IPS-NIHi7 (cell line): Measurements from ENCODE around the gene TNRC18.

ENCODE experiments used
- DNase-seq: peaks from one replicate; pipeline ENCODE4 v3.0.0; 2012; ENCODE audit warnings: mixed read lengths; ENCODE audit errors: extremely low spot score

TNRC18 gene

DNA sequence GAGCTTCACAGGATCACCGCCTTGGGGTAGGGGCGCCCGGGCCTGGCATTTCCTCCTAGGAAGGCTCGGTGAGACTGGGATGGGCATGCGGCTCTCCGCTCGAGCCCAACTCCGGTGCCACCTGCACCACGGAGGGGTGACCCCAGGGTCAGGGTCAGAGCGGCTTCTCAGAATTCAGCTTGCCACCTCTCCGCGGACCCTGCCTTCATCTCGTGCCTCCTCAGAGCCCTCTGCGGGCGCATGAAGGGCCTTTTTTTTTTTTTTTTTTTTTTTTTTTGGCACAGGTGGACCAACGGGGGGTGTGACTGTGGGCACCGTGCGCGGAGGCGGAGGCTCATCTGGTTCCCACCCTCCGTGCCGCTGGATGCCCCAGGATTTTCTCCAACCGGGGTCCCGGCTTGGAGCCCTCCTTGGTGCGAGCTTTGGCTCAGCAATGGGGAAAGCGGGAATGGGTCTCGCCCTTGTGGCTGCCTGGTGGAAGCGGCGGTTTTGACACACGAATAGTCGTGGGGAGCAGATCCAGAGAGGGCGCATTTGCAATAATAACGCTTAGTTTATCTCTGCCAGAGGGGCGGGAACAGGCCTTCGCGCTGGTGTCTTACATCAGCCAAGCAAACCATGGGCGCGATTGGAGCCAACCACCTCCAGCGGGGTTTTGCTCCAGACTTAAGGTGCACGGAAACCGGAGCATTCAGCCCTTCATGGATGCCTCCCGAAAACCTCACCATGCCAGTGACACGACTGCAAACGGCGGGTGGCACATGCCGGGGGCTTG, 5.0 kb upstream of the TNRC18 start:
- peak; percentile 11 for DNase-seq

DNA sequence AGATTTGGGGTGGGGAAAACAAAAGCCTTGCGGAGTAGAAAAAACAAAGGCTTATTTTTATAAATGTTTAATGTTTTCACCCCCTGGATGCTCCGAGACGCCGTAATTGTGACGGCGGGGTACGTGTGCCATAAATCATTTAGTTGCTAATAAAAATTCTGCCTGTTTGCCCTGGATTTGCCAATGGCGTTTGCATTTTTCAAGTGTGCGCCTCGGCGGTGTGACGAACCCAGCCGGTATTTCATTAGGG, 2.5 kb upstream of the TNRC18 start:
- DNase-seq = no peak

DNA sequence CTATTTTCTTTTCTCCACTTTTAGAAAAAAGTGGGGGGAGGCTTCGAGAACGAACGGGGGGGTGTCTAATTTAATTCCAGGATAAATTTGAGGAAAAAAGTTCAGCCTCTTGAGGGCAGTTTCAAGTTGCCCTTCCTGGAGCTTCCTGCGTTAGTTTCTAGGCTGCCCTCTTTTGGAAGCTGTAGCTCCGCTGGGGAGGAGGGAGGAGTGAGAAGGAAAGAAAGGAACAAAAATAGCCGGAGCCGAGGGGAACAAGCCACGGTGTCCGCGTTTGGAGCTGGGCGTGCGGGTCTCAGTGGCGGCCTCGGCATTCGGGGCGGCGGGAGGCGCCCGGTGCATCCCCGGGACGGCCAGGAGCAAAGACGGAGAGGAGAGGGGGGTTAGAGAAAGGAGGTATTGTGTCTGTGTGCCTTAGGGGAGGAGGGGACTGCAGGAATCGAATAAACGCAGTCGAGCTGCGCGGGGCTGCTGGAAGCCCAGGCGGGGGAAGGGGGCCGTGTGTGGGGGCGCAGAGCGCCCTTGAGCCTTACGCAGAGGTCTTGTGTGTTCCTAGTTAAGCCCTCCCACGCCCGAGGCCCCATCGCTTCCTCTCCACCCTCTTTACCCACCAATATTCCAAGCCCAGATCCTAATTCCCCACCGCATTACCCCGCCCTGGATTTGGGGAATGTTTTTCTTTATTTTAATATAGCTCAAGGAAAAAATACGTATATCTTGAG, 2.0 kb upstream of the TNRC18 start:
- no peak for DNase-seq

DNA sequence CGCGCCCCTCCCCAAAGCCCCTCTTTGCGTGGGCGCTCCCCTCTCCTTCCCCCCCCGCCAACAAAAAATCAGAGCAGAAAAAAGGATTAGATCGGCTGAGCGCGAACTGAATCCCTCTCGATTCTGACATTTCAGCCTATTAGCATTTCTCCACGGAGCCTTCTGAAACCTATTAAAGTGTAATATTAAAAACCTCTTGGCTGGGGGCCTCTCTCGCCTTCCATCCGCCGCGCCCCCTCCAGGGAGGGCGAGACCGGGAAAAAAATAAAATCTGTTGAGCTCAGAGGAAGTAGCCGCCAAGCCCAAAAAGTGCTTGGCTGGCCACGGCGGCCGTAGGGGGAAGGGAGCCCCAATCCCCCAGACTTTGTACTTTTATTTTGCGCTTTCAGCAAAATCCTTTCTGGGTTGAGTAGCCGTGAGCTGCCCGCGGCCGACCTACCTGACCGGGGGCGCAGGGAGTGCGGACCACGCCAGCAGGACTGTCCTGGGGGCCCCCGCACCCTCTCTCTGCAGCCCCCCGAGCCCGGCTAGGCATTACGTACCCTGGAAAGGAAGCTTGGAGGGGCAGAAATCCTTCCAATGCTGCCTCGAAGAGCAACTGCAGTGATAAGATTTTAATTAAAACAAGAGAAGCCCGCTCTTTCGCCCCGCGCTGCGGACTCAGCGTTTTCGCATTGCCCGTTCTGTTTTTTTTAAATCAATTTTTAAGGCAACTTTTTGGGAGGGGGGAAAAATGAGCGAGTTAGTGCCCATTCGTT, 1.3 kb upstream of the TNRC18 start:
- no peak for DNase-seq

DNA sequence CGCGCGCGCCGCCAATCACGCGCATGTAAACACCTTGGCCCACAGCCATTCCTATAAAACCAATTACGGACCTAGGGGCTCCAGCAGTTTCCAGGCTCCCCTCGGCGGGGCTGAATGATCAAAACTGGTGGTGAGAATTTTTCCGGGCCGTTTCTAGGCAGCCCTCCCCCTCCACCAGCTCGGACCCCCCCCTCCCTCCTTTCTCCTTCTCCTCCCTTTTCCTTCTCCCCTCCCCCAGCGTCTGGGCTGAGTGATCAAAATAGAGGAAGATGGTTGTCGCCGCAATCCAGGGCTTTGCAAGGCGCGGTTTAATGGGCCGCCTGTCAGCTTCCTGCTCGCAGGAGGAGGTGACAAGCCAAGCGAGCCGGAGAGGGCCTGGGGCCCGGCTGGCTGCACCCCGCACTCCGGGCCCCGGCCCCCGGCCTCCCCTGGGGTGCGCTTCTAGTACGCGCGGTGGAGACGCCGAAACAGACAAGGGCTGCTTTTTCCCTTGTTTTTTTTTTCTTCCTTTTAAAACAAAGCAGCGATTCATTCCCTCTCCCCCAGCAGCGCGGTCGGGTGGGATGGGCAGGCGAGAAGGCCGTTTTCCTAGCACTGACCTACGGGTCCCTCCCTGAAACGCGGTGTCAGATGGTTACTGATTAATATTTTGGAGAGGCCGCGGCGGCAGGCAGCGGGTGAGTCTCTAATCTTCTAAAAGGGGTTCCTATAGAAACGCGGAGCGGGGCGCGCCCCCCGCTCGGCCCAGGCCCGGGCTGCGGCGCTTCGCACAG, 528 bp upstream of the TNRC18 start:
- peak; percentile 79 for DNase-seq

DNA sequence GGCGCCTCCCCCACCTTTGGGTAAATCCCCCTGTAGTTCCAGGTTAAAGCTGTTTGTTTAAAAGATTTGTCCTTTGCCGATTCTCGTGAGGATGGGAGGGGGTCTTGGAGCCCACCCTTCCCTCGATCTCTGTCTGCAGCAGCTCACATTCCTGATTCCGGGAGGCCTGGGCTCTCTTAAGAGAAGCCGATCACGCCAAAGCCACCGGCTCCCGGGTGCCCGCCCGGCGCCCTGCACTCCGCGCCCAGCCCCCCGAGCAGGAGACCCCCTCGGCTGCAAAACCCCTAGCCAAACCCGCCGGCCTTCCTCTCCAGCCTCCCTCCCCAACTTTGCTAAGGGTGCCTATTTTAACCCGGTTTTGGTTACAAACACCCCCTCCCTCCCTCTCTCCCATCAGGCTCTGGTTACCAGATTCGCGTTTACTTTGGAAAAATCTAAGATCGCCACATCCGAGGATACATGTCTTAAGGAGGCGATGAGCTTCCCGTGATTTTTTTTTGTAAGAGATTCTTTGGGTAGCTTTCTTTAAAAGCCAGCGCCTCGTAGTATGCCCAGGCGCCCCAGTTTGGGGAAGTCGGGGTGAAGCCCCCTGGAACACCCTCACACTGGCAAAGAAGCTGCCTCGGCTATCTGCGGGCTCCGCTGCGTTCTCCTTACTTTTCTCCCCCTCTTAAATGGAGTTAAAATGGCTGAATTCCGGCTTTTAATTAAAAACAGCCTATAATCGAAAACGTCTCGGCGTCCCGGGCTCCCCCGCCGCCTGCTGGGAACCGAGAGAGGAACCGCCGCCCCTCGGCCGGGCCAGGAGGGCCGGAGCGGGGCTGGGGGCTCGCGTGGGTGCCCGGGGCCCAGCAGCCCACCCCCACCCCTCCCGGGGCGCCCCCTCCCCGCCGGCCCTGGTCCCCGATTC, 983 bp downstream of the TNRC18 start:
- DNase-seq = no peak

DNA sequence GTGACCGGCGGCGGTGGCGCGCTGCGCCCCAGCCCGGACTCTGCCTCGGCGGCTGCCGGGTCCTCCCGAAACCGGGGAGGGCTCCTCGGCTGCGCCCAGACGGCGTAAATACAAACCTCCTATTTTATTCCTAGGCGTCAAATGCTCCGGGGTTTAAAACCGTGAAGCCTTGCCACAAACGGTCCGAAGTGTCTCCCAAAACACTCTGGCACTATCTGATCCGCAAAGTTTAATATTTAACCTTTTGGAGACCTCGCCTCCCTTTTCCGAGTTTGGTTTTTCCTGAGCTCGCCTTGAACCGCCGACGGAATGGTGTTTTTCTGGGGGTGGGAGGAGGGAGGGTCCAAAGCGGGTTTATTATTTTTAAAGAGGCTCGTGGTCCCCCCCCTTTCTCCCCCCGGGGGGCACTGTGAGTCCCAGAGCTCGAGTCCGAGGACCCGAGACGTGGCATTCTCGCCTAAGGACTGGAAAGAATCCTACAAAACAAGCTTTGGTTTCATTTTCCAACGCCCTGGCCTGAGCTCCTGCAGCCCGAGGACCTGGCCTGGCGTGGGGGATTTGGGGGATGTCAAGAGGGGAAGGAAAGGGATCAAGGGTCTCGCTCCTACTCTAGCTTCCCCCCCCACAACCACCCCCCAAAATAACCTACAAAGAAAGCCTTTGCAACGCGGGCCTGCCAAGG, 1.8 kb downstream of the TNRC18 start:
- DNase-seq = no peak

DNA sequence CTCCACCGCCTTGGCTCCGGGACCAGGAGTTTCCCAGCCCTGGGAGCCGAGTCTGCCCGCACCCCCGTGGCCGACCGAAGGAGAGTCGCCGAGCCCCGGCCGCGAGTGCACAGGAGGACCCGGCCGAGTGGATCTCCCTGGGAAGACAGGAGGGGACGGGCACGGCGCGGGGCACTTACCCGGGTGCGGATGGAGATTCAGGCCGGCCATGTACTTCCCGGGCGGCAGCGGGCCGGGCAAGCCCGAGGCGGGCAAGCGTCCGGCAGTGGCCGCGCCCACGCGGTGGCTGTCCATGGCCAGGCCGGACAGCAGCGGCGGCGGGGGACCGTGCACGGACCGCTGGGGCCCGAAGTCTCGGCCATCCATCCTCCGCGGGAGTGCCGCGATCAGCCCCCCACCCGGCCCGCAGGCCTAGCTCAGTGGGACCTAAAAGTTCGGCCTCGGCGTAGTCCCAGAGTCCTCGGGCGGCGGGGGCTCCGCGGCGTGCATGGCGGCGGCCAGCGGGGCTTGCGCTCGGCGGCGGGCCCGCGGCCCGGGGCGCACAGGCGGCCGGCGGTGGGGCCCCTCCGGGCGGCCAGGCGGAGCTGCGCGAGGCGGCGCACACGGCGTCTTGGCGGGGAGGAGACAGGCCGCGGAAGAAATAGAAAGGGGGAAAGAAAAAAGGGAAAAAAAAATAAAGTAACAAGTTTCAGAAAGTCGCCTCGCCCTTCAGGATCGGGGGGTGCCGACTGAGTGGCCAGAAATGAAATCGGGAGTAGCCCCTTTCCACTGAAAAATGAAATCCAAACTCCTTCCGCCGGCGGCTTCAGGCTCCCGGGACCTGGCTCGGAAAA, 2.5 kb downstream of the TNRC18 start:
- no peak for DNase-seq

DNA sequence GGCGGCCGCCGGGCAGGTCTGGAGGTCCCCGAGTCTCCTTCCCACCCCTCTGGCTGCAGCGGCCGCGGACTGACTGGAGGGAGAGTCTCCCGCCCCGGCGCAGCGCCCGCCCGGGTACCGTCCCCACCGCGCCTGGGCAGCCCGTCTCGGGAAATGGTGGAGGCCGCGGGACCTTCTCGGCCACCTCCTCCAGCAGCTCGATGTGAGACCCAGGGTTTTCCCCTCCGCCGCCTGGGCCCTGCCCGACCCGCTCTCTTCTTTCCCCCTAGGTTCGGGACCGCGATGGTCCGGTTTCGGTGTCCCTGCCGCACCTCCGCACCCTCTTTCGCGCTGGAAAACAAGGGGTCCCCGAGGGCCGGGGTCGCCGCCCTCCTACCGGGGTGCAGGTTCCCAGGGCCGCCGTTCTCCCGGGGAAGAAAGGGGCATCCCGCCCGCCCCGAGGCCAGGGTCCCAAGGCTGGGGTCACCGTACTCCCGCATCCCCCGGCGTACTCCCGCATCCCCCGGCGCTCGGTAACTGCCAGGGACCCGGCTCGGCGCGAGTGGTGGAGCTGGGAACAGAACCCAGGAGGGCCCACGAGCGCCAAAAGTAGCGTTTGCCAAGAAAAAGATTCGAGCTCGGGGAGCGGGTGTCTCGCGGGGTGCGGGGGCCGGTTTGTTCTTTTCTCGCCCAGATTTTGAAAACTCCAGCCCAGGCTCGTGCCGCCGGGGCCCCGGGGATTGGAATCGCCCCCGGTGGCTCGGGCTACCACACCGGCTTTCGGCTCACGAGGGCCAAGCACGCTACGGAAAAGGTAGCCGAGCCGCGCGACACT, 3.4 kb downstream of the TNRC18 start:
- no peak for DNase-seq

DNA sequence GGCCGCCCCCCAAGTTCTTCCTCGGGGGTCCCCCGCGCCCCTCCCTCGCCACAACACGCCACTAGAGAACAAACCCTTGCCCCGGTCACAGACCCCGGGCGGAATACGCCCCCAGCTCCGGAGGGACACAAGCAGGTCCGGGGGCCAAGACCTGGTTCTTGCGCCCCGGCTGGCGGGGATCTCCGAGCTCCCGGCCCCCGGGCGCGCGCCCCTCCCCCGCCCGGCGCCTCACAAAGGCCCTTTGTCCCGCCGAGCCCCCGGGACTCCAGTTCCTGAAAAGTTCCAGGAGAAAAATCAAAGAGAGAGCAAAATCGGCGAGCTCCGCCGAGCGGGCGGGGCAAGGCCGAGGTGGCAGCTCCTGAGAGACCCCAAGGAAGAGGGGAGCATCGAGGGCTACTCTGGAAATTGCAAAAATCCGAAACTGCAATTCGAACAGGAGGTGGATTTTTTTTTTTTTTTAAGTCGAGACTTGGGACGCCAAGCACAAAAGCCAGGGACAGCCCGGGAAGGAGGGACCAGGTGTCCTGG, 4.0 kb downstream of the TNRC18 start:
- DNase-seq = no peak

DNA sequence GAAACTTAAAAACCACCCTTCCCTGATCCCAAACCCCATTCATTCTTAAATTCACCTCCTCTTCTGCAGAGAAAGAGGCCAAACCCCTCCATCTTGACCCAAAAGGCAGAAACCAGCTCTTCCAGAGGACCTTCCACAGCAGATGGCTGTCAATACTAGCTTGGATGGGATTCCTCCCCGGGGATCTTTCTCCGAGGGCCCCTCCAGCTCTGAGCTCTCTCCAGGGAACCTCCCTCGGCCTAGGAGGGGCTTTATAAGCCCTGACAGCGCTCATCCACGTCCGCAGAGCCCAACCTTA, 5.4 kb downstream of the TNRC18 start:
- DNase-seq = no peak

DNA sequence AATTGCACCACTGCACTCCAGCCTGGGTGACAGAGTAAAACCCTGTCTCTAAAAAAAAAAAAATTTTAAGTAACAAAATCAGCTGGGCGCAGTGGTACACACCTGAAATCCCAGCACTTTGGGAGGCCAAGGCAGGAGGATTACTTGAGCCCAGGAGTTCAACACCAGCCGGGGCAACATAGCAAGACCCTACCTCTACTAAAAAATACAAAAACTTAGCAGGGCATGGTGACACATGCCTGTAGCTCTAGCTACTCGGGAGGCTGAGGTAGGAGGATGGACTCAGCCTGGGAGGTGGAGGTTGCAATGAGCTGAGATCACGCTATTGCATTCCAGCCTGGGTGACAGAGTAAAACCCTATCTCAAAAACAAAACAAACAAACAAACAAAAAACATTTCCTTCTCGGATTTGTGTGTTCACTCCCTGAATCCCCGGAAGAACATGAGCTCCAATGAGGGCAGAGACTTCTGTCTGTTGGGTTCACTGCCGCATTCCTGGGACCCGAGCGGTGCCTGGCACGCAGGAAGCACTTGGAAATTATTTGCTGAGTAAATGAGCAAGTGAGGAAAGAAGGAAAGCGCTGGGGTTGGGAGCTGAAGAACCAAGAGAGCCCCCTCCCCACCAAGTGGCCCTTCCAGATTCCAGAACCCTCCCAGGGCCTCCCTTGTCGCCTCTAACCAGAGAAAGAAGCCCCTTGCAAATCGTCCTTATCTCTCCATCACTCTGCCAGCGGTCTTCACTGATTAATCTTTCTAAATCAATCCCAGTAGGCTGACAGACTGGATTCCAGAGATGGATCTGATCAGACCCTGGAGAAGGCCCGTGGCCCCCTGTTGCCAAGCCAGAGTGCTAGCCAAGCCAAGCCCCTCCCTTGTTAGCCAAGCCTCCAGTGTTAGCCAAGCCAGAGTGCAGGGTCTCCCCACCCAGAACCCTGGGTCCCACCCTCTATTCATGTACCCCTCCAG, 6.2 kb downstream of the TNRC18 start:
- no peak for DNase-seq

DNA sequence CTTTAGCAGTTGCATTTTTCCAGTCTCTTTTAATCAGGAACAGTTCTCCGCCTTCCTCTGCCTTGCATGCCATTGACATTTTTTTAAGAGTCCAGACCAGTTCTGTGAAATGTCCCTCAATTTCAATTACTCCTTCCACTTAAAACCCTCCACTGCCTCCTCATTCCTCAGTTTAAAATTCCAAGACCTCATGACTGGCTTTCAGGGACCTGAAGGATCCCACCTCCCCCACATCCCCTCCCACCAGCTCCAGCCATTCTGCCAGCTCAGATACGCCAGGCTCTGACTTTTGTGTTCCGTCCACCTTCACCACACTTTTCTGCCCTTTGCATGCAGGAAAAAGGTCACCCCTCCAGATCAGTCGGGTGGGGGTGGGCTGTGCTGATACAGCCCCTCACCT, 8.7 kb downstream of the TNRC18 start:
- DNase-seq = no peak

DNA sequence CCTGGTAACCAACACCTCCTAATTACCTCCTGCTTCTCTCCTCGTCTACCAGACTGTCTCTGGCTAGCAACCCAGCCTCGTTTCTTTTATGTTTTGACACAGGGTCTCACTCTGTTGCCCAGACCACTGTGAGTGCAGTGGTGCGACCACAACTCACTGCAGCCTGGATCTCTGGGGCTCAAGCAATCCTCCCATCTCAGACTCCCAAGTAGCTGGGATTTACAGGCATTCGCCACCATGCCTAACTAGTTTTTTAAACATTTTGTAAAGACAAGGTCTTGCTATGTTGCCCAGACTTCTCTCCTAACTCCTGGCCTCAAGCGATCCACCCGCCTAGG, 10.2 kb downstream of the TNRC18 start:
- DNase-seq = no peak

DNA sequence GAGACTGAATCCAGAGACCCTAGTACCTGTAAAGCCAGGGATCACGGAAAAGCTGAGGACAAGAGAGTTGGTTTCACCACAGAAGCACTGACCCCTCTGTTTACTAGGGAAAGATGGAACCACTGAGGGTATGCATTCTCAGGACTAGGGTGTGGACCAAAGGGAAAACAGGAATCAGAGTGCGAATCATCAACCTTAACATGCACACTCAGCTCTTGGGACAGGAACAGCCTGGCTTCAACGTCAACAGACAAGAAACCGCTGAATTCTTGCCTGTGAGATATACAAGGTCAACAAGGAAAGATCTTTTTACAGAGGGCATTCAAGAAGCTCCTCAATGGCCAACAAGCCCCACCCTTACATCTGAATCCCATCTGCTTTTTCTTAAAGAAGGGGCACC, 14.9 kb downstream of the TNRC18 start:
- DNase-seq = peak; percentile 6

DNA sequence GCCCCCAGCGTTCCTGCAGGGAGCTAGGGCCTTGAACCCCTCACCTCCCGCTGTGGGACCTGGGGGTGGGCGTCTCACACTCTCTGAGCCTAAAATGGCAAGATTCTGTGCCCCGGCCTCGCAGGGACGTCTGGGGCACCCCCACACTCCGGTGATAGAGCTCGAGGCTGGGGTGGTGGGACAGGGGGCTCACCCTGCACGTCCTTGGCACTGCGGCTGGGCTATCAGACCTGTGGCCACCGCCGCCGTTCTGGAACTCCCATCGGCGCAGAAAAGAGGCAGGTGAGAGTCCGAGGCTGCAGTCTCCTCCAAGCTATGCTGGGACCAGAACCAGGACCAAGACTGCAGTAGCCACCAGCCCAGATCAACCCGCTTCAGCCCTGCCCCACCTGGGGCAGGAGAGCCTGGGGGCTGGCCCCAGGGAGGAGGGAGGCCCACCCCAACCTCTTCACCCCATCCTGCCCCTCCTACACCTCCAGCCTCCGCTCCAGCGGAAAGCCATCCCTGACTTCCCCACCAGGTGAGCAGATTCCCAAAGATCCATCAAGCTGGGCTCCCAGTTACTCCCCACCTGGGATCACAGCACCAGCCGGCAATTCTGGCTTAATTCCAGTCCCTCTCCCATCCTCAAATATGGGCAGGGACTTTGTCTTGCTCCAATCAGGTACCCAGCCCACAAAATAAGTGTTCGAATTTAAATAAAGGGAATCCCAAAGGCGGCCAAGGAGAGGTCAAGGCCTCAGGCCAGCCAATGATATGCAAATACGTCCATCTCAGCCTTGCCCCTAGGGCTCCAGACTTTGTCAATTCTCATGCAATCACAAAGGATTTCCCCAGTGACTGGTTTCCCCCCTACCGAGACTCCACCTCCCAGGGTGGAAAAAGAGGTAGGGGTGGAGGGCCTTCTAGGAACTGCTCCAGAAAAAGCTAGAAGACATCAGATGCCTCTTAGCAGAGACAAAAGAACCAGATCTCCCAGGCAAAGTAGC, 16.4 kb downstream of the TNRC18 start:
- DNase-seq = peak; percentile 85
